ENCODE results near the gene MRTFB.
A peak's percentile ranks its signal among the peaks of the same experiment; 100 is the strongest.

Gene MRTFB

DNA sequence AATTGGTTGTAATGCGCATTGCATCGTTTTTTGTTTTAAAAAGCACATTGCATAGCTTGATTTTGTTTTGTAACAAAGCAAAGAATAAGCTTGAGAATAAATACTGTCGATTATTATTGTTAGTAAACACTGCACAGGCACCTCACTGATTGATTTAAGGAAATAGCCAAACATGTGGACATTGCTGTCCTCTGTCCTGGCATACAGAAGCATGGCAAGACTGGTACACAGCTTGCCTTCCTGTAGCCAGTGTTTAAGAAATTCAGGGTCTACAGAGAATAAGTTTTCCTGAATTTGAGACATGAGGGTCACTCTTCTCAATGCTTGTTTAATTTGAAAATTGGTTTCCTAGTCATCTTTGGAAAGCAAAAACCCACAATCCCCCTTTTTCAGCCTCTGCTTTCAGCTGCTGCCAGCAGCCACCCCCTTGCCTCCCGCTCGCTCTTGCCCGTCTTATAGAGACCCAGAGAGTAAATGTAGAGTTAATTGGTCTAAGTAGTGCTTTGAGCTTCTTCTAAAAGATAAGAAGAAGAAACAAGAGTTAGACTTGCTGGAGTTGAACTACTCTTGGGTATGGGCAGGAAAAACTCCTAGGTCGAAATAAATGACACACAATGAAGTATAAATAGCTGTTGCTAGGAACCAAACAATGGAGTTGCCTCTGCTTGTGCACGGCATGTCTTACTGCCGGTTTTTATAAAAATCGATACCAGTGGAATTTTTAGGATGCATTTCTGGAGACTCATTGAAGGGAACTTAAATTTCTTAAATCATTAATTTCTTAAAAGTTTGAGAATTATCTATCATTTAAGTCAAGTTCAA, 116.6 kb downstream of the MRTFB start:
- DNase-seq, result no peak

DNA sequence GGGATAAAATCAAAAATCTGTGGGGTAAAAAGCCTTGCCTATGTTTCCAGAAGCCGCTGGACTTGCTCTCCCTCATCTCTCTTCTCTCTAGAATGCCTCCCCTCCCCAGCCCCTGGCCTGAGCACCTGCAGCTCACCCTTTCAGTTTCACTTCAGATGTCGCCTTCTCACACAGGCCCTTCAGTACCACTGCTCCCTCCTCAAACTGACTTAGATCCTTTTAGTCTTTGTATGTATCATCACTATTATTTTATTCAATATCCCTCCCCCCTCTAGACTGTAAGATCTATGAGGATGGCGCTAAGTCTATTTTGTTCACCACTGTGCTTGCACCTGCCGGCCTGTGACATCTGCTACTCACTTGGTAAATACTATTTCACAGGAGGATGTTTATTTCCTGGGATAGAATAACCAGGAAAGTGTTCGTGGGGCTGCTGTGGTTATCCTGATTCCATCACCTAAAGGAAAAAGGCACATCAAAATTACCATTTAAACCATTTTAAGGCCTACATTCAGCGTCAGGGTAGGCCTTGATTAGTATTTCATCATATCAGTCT, 122.3 kb downstream of the MRTFB start:
- no peak for DNase-seq

DNA sequence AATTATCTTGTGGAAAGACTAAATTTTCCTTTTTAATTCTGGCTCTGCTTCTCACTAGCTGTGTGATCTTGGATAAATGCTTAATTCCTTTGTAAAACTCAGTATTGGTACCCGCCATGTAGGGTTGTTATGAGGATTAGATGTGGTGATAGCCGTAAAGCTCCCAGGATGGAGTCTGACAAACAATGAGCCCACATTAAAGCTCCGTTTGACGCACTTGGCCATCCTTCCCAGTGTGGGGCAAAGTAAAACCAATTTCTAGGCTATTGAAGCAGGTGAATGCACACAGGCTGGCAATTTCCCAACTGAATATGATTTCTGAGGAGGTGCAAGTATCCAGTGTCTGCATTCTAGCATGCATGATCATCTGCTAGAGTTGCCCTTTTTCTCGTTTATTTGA, 123.6 kb downstream of the MRTFB start:
- no peak for DNase-seq

DNA sequence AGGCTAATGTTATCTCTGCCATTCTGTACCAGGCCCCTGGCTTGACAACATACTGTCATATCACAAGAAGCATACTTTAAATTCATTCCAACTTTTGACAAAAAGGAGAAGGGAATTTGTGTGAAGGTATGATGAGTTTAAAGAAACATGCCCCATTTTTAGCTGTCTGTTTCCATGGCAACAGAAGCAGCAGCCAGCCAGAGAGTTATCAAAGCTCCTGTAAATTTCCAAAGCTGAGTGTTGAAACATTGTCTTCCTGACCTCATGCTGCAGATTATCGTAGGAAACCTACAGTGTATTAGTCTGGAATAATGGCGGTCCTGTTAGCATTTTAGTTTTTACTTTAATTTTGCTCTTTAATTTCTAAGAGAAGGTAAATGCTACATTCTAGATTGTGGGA, 124.9 kb downstream of the MRTFB start:
- DNase-seq, result no peak

DNA sequence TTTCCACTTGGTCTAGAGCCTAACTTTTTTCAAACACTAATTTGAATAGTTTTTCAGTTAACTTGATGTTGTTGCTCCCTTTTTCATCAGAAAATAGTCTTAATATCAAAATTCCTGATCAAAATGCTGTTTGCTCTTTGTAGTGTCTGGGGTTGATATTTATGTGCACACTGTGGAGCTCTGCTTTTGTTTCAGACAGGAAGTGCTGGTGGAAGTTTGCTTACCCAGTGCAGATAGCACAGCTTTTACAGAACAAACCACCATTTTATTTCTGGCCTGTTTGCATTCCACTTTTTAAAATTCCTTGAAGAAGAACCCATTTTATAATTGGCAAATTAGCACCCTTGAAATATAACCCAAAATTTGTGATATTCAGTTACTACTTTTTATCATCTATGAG, 125.4 kb downstream of the MRTFB start:
- no peak for DNase-seq

DNA sequence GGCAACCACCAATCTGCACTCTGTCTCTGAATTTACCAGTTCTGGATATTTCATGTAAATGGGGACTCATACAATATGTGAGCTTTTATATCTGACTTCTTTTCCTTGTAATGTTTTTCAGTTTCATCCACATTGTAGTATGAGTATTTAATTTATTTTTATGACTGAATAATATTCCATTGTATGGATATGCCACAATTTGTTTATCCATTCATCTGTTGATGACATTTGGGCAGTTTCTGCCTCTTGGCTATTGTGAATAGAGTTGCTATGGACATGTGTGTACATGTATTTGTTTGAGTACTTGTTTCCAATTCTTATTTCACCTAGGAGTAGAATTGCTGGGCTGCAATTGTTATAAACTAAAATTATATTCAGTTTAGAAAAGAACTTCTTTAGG, 126.9 kb downstream of the MRTFB start:
- no peak for DNase-seq

DNA sequence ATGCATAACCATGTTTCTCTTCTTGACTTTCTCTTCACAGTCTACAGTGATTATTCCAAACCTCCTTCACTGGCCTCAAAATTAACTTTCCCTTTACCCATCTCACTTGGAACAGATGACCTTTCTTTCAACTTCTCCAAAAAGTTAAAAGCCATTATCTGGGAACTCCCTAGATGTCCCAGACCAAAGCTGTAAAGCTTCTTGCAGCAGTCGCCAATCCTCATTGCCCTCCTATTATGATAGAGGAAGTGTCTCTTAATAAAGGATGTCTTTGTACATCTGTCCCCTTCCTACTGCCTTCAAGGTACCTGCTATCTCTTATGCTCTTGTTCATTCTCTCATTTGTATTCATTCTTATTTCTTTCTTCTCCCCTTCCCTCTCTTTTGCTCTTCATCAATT, 127.5 kb downstream of the MRTFB start:
- peak; percentile 72 to 77 (median 72) for DNase-seq

DNA sequence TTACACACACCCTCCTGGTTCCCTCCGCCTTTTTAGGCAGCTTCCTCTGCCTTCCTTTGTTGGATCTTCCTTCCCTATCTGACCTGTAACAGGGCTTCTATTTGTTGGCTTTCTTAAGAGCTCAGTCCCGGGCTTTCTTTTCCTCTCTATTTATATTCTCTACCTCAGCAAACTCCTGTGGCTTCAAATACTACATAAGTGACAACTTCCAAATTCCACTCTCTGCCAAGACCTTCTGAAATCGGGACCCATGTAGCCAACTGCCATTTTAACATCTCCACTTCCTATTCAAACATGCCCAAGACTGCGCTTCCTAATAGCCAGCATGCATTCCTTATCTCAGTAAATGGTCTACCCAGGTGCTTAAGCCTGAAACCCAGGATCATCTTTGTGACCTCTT, 128.1 kb downstream of the MRTFB start:
- DNase-seq, result no peak

DNA sequence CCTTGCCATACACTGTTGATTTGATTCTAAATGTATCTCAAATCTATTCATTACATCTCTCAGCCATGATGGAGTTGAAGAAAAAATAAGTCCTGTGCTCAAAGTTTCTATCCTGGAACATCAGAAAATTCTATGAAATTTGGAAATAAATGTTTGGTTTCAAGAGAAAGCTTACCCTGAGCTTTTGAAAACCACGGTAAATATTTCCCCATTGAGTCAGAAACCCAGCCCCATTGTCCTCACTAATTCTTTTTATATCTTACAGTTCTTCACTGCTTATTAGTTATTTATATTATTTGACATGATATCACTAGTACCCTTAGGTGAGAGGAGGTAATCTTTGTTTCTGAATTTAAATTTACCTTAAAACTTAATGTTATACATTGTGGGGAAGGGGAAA, 128.5 kb downstream of the MRTFB start:
- no peak for DNase-seq

DNA sequence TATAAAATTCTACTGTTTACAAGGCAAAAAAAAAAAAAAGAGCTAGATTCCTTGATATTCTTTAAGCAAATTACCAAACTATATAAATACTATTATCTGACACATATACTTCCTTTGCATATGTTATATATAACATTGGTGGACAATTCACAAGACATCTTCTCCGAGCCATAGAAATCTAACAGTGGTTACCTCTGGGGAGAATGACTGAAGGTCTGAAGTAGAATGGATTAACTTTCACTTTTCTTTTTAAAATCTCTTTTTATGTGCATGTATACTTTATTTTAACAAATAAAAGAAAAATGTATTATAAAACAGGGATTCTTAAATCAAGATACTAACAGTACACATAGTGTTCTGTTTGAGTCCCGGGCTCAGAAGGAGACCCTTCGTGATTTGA, 131.0 kb downstream of the MRTFB start:
- DNase-seq, result no peak

DNA sequence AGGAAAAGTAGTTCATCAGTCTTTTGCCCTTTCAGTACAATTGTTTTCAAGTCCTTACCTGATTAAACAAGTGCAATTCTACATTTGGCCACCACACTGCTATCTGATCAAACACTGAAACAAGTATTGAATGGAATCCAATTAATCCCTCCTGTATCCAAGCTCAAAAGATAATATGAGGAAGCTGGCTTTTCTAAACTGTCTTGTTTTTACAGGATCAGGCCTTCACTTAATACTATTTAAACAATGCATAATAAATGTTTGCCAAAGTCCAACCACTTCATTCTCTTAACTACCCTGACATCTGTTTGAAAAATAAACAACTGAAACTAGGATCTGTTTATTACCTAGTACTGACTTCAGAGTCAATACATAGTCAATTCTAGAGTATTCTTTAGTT, 131.6 kb downstream of the MRTFB start:
- no peak for DNase-seq

DNA sequence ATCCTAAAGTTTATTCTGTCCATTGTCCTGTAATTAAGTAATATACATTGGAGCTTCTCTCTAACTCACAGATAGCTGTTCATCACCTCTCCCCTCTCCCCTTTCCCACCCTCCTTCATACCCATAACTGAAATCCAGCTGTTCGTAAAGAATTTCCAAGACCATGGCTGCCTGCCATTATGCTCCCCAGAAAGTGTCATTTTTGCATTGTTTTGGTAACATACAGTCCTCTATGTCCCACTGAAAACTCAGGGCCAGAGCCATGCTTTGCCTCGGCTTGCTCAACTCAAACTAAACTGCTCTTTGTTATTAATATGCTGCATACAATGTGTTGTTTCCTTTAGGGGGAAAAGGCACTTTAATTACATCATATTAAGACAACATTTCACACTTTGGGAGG, 132.0 kb downstream of the MRTFB start:
- no peak for DNase-seq

DNA sequence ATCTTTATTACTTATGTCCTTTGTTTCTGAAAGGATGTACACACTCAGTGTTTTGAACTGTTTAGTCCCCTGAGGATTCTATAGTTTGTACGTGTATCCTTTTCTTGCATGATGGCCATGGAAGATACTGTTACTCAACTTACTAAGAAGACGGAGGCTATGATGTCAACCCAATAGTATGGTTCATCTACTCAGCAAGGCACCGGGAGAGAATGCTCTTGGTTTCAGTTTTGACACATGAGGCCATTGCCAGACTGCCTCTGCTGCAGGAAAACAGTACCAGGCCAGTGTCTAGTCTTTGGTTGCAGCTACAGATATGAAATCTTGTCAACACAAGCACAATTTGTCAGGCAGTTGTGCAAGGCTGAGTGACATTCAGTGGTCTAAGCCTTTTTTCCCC, 134.5 kb downstream of the MRTFB start:
- DNase-seq, result no peak

DNA sequence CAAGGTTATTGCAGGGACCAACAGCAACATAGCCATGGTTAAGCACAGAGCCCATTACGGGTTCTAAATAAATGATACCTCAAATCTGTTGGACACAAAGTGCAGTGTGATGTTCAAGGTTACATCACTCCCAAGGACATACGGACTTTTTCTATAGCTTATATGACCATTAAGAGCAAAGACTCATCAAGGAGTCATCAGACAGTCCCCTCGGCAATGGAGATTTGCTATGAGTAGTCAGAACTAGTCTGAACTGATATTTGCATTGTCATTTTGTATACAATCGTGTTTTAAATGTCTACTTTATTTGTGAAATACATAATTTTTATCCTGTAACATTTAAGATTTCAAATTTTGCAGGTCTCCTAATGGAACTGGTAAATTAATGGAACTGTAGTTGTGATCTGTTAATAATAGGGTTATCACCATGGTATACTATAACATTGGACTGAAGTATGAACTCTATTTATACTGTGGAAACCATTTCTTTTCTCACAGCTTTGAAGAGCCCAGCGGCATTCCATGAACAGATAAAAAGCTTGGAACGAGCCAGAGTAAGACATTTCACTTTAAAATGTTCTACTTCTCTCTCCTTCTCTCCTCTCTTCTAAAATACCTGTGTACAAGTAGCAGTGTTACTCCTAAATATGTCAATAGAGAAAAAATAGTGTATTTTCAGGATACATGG, 140.9 kb downstream of the MRTFB start:
- no peak for DNase-seq

DNA sequence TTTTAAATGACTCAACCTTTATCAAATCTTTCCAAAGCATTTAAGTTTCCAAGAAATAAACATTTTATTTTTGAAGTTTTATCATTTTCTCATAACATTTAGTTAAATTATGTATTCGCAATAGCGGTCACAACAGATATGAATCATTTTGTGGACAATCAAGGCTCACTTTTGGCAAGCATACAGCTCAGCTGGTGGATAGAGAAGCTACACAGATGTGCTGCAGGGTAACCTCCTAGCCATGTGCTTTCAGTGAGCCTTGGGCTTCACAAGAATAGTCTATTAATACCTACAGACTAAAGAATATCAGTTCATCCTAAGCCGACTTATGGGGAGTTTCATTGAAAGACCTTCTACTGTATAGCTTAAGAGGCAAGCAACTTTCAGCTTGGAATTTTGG, 144.8 kb downstream of the MRTFB start:
- no peak for DNase-seq

DNA sequence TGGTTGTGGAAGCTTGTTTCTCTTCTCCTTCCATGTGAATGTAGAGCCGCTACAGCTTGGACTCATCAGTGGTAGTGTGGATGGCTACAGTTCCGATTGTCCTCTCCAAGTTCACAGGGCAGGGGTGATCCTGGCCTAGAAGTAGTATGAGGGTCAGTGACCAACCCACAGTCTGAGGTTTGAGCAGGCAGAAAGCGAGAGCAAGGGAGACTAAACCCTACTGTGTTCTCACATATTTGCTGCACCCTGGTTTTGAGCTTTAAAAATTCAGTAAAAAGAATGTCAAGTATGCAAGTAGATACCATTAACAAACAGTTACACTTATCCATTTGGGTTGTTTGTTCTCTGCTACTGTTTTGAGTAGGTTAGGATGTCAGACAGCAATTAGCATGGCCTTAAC, 148.9 kb downstream of the MRTFB start:
- no peak for DNase-seq

DNA sequence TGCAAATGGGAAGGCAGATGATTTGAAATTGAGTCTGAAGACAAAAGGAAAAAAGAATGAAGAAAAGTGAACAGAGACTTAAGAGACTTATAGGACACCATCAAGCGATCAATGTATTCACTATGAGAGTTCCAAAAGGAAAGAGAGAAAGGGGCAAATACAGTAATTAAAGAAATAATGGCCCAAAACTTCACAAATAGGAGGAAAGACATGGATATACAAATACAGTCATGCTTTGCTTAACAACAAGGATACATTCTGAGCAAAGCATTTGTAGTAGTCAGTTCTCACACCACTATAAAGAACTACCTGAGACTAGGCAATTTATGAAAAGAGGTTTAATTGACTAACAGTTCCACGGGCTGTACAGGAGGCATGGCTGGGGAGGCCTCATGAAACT, 152.5 kb downstream of the MRTFB start:
- no peak for DNase-seq

DNA sequence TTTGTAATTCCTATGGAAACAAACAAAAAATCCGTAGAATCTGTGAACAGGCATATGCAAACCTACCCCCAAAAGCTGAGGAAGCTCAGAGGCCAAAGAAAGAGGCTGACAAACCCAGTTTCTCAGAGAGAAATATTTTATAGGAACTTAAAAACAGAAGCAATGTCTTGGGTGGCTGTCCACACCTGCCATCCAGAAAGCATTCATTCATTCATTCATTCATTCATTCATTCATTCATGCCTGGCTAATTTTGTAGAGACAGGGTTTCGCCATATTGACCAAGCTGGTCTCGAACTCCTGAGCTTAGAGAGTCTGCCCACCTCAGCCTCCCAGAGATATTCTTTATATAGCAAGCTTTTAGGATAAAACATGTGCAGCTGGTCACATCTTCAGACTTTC, 154.3 kb downstream of the MRTFB start:
- DNase-seq, result no peak

DNA sequence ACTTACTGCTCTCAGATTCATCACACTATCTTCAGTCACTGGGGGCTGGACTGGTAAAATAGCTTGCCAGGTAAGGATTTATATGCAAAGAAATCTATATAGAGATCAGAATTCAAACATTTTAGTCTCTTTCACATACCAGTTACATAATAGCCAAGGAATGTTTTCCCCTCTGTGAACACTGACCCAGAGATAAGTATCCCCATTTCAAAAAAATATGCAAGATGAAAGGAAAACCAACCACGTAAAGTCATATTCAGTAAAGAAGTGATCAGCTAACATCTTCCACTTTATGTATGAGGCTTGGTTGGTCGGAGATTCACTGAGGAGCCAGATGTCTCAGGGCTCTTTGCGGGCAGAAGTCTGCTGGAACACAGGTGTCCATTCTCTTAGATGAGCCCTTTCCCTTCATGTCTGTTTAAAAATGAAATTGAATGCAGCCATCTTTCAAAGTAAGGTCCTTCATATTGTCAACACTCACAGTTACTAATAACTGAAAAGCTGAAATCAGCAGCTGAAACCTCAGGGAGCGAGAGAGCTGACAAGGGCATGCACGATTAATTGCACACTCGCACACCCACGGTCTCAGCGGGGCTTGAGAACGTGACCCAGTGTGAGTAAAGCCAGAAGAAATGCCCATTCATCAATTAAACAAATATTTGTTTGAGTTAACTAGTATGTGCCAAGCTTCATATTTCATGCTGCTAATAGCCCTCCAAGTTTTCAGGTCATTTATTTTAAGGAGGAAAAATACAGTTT, 161.2 kb downstream of the MRTFB start:
- no peak for DNase-seq

DNA sequence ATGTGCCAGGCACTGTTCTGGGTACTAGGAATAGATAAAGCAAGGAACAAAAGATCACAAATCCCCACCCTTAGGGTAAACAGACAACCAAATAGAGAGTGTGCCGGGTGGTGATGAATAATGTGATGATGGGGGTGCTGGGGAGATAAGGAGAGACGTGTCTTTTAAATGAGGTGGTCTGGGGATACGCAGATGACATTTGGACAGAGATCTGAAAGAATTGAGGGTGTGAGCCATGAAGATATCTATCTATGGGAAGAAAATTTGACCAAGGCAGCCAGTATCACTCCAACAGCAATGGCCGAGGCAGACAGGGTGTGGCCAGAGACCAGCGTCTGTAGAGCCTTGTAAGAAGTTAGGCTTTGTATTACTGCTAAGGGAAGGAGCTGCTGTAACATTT, 165.3 kb downstream of the MRTFB start:
- DNase-seq, result no peak

DNA sequence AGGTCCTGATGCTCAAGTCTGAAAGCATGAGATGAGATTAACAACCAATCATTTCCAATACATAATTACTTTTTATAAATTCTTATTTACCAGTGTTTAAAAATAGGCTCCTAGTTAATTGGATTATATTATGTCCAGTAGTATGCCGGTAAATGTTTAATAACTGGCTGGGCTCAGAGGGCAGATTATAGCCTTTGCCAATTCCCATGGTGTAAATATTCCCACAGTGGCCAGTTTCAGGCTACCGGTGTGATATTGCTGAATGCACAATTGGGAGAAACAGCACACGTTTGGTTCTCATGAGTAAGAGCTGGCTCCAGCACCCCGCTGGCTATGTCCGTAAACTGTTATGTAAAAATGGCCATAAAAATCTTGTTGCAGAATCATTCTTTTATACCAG, 167.6 kb downstream of the MRTFB start:
- no peak for DNase-seq

DNA sequence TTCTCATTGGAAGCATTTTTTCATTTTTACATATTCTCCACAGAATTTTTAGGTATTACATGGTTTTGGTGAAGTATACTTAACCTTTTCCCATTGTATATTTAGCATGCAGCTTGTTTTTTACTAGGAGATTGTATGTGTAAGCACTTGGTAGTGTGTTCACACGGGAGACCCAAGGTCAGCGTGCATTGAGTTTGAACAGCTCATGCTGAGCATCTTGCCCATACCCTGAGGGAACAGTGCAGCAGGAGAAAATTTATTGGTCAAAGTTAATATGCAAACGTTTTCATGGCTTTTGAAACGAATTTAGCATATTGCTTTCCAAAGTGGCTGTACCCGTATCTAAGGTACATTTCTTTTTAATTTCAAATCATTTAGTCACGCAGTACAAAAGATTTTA, 168.7 kb downstream of the MRTFB start:
- no peak for DNase-seq

DNA sequence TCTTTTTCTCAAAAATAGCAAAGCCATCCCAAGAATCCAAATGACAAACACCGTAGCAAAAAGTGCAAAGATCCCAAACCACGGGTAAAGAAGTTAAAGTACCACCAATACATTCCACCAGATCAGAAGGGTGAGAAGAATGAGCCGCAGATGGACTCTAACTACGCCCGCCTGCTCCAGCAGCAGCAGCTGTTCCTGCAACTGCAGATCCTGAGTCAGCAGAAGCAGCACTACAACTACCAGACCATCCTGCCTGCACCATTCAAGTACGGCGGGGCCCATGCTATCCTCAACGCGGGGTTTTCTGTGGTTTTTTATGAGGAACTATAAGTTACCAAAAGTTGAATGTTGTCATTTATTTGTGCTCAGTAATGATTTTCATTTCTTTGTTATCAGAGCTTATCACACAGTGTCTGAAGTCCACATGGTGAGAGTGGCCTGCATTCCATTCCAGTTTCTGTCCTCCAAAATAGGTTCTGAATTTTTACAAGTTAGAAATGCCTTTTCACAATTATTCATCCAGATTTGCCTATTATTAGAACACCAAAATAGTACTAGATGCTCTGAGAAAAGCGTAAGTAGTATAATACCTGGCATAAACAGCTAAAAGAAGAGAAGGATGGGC, 169.2 kb downstream of the MRTFB start:
- peak in 2 of 3 donors; percentile 2 to 6 for DNase-seq
